A549 (cell line): Measurements from ENCODE around the gene IFIT1. TPM values are rescaled to one million over a fixed set of nuclear protein-coding genes. Genes with fewer than 3 reads are reported as not detected.

Experiments used
- ATAC-seq, 2 experiments: fragments of 200-7000 bp in 1 of 2; fragments of >200 bp in 1 of 2; cut with Nextera tagmentation in 1 of 2; cut with Tn5 transposase in 1 of 2; 3 replicates each; pipeline versions ENCODE4 v1.8.0 to v1.9.1; 2018 to 2020; ENCODE audit warnings: mild to moderate bottlenecking in 1 of 2, moderate library complexity in 1 of 2
- CTCF ChIA-PET: fragments of 300-600 bp; sonication (Branson Sonifier 250); formaldehyde crosslinking; extraction: SDS; loops from one replicate; lab custom pipeline; 2021; ENCODE audit warnings: antibody characterized with exemption, inconsistent platforms; lab: Yijun Ruan, JAX
- POLR2A ChIA-PET: fragments of 350-600 bp; formaldehyde crosslinking; extraction: SDS; loops from one replicate; lab custom pipeline; 2021; ENCODE audit warnings: antibody characterized with exemption, inconsistent platforms; lab: Yijun Ruan, JAX
- DNase-seq, 2 experiments: peaks; one replicate each; pipeline versions ENCODE4 v3.0.0 to v3.0.0-alpha.2; 2011 to 2016; ENCODE audit warnings: low read depth in 1 of 2, low spot score in 1 of 2
- FAIRE-seq: peaks from 2 replicates; lab custom pipeline; 2011; peaks lifted over from hg19 to GRCh38; lab: Jason Lieb, UNC
- H3K27ac ChIP-seq, 2 experiments: fragments of >200 bp; sonication (Bioruptor Twin); formaldehyde crosslinking; 3 replicates each; pipeline ENCODE4 v1.5.1; 2016 to 2017
- H3K4me1 ChIP-seq: fragments of >200 bp; sonication (Bioruptor Twin); formaldehyde crosslinking; 3 replicates; pipeline ENCODE4 v1.6.1; 2016
- H3K4me2 ChIP-seq: fragments of >200 bp; sonication (Bioruptor Twin); formaldehyde crosslinking; 3 replicates; pipeline ENCODE4 v1.6.1; 2016
- H3K4me3 ChIP-seq: fragments of >200 bp; sonication (Bioruptor Twin); formaldehyde crosslinking; 3 replicates; pipeline ENCODE4 v1.5.1; 2016
- H3K9me3 ChIP-seq: fragments of >200 bp; sonication (Bioruptor Twin); formaldehyde crosslinking; 3 replicates; pipeline ENCODE4 v1.6.1; 2016
- BHLHE40 ChIP-seq: IDR thresholded peaks from 2 replicates; pipeline ENCODE4 v1.6.1; 2012; ENCODE audit warnings: low read depth, low read length, inconsistent platforms
- CBX2 ChIP-seq: fragments of 200-600 bp; sonication (generic); IDR thresholded peaks from 2 replicates; pipeline ENCODE4 v1.6.1; 2016; ENCODE audit warnings: low read depth, mild to moderate bottlenecking, borderline replicate concordance
- CBX8 ChIP-seq: fragments of 200-600 bp; sonication (generic); IDR thresholded peaks from 2 replicates; pipeline ENCODE4 v1.6.1; 2016
- CHD4 ChIP-seq: fragments of 200-600 bp; sonication (generic); IDR thresholded peaks from 2 replicates; pipeline ENCODE4 v1.6.1; 2016; ENCODE audit warnings: antibody characterized with exemption, mild to moderate bottlenecking, borderline replicate concordance
- EHF ChIP-seq: fragments of 250-450 bp; sonication (Bioruptor Pico); IDR thresholded peaks from 2 replicates; pipeline ENCODE4 v1.5.0; 2020; ENCODE audit warnings: mild to moderate bottlenecking
- ESRRA ChIP-seq: fragments of 150-350 bp; IDR thresholded peaks from 2 replicates; pipeline ENCODE4 v1.6.1; 2014; ENCODE audit warnings: mild to moderate bottlenecking, low read length, borderline replicate concordance
- FOSB ChIP-seq: fragments of 250-450 bp; sonication (Bioruptor Pico); IDR thresholded peaks from 2 replicates; pipeline ENCODE4 v1.5.0; 2020; ENCODE audit warnings: mild to moderate bottlenecking, moderate library complexity
- FOSL2 ChIP-seq, 2 experiments: fragments of 450-650 bp in 1 of 2; fragments of >200 bp in 1 of 2; sonication (Bioruptor Twin) in 1 of 2; formaldehyde crosslinking; IDR thresholded peaks; 2 replicates each; pipeline versions ENCODE4 v1.5.0 to v1.6.1; 2016 to 2020; ENCODE audit warnings: mild to moderate bottlenecking in 1 of 2, moderate library complexity in 1 of 2
- GATA3 ChIP-seq: IDR thresholded peaks from 2 replicates; pipeline ENCODE4 v1.6.1; 2012; ENCODE audit warnings: borderline replicate concordance
- HOXB5 ChIP-seq: fragments of 250-450 bp; sonication (Bioruptor Pico); IDR thresholded peaks from 2 replicates; pipeline ENCODE4 v1.5.0; 2020; ENCODE audit warnings: mild to moderate bottlenecking, moderate library complexity
- JUN ChIP-seq, 2 experiments: fragments of >200 bp; sonication (Bioruptor Twin); formaldehyde crosslinking; IDR thresholded peaks; 2 replicates in 1 of 2; 3 replicates in 1 of 2; pipeline ENCODE4 v1.6.1; 2016 to 2017
- JUNB ChIP-seq: fragments of >200 bp; sonication (Bioruptor Twin); formaldehyde crosslinking; IDR thresholded peaks from 2 replicates; pipeline ENCODE4 v1.6.1; 2016
- MAZ ChIP-seq: fragments of 150-350 bp; IDR thresholded peaks from 2 replicates; pipeline ENCODE4 v1.6.1; 2014; ENCODE audit warnings: antibody characterized with exemption, low read depth, low read length, borderline replicate concordance
- MYC ChIP-seq: IDR thresholded peaks from 2 replicates; pipeline ENCODE4 v1.6.1; 2012; ENCODE audit warnings: mild to moderate bottlenecking, inconsistent platforms, low read length, improper control_type of control experiment, borderline replicate concordance
- NFE2L2 ChIP-seq: fragments of 150-350 bp; conservative IDR thresholded peaks from 2 replicates; pipeline ENCODE4 v1.6.1; 2014; ENCODE audit warnings: low read length
- NPAS2 ChIP-seq: fragments of 250-450 bp; sonication (Bioruptor Pico); IDR thresholded peaks from 2 replicates; pipeline ENCODE4 v1.8.0; 2022; ENCODE audit warnings: mild to moderate bottlenecking, moderate library complexity, borderline replicate concordance
- POLR2AphosphoS2 ChIP-seq: conservative IDR thresholded peaks from 2 replicates; pipeline ENCODE4 v1.6.1; 2012; ENCODE audit warnings: low read length, improper control_type of control experiment, inconsistent platforms
- RAD21 ChIP-seq, 2 experiments: fragments of >200 bp in 1 of 2; sonication (Bioruptor Twin) in 1 of 2; formaldehyde crosslinking in 1 of 2; IDR thresholded peaks in 1 of 2; conservative IDR thresholded peaks in 1 of 2; 2 replicates in 1 of 2; 3 replicates in 1 of 2; pipeline ENCODE4 v1.6.1; 2012 to 2018; ENCODE audit warnings: inconsistent platforms in 1 of 2
- RFX5 ChIP-seq: fragments of 450-650 bp; IDR thresholded peaks from 2 replicates; pipeline ENCODE4 v1.7.1; 2014; ENCODE audit warnings: antibody characterized with exemption, mild to moderate bottlenecking, moderate library complexity
- SMC3 ChIP-seq: fragments of >200 bp; sonication (Bioruptor Twin); formaldehyde crosslinking; IDR thresholded peaks from 3 replicates; pipeline ENCODE4 v1.6.1; 2018; ENCODE audit warnings: inconsistent platforms
- TFCP2L1 ChIP-seq: fragments of 250-450 bp; sonication (Bioruptor Pico); IDR thresholded peaks from 2 replicates; pipeline ENCODE4 v1.5.0; 2021; ENCODE audit warnings: mild to moderate bottlenecking
- WGBS: methylation state at CpG from one replicate; pipeline ENCODE4 v1.1.6; 2017; ENCODE audit errors: missing lambda C conversion rate; 5-methylcytosine and 5-hydroxymethylcytosine counted together
- polyA plus RNA-seq, 4 experiments: library from polyadenylated mRNA; depleted of rRNA in 3 of 4; stranded (reverse); fragments of >200 nt; fragmentation: RNase III in 1 of 4; extraction: RNeasy Plus Mini Kit Qiagen cat#74134 plus additional on column Dnase treatment in 1 of 4; gene quantifications; 2 replicates in 3 of 4; 3 replicates in 1 of 4; pipeline ENCODE4 v1.2.3, GENCODE V29; 2011 to 2017
- TF ChIP-seq, protein P1 (sequence below): fragments of 150-350 bp; IDR thresholded peaks from 2 replicates; pipeline ENCODE4 v1.6.1; 2014; ENCODE audit warnings: low read depth, mild to moderate bottlenecking, low read length
- TF ChIP-seq, protein P2 (sequence below): fragments of 450-650 bp; IDR thresholded peaks from 2 replicates; pipeline ENCODE4 v1.6.1; 2014; ENCODE audit warnings: antibody characterized with exemption
- TF ChIP-seq, protein P3 (sequence below): fragments of 250-450 bp; sonication (Bioruptor Pico); IDR thresholded peaks from 2 replicates; pipeline ENCODE4 v1.5.0; 2020; ENCODE audit warnings: low read depth, mild to moderate bottlenecking, moderate library complexity
- TF ChIP-seq, protein P4 (sequence below): fragments of >200 bp; sonication (Bioruptor Twin); formaldehyde crosslinking; IDR thresholded peaks from 3 replicates; pipeline ENCODE4 v1.6.1; 2016
- TF ChIP-seq, protein P5 (sequence below): IDR thresholded peaks from 2 replicates; pipeline ENCODE4 v1.6.1; 2012
- TF ChIP-seq, protein P6 (sequence below): fragments of >200 bp; sonication (Bioruptor Twin); formaldehyde crosslinking; IDR thresholded peaks from 2 replicates; pipeline ENCODE4 v1.6.1; 2016
- TF ChIP-seq, protein P7 (sequence below): fragments of >200 bp; sonication (Bioruptor Twin); formaldehyde crosslinking; IDR thresholded peaks from 3 replicates; pipeline ENCODE4 v1.5.1; 2016

IFIT1 gene
- polyA plus RNA-seq, 2 of the 4 experiments (the other 2 are of a cell fraction) = 2.5 to 2.8 TPM

DNA sequence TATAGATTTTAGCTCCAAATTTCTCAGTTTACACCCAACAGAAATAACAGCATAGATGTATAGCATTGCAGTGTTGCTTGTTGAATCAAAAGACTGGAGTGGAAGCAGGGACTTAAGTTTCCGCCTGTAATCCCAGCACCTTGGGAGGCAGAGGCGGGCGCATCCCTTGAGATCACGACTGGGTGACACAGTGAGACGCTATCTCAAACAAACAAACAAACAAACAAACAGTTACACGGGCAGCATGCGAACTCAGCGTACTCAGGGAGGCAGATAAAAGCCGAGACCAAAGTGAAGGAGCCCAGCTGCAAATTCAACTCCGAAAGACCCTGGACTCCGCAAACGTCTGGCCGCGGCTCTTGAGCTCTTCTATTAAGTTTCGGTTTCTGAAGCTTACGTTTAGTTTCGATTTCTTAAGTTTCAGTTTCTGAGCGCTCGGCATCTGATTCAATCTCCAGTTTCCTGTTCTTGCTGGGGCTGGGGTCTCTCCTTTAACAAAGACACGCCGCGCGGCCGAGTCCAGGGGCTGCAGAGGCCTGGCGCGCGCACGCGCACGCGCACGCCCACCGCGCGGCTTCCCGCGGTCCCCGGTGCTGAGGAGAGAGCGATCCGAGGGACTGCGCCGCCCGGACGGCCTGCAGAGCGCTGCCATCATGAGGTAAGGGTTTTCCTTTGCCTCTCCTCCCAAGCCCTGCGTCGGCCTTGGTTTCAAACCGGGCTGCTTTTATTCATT, 21.9 kb downstream of the IFIT1 start, which contains the start of gene IFIT5 (continued):
- TF ChIP-seq NPAS2 (no peak), SMC3 (0 out of 3 replicates have a peak, but pooled peaks have one; percentile 10), RAD21 (conservative IDR thresholded peaks at IDR 0.05 in 1 of 2, IDR thresholded peaks at IDR 0.05 in 1 of 2) (0 out of 5 replicates have a peak, but pooled peaks of 1 of the 2 experiments have one; percentile 20), POLR2AphosphoS2 (no peak), FOSL2 (IDR thresholded peaks at IDR 0.05) (no peak), FOSL2 (CRISPR knock-in tag; IDR thresholded peaks at IDR 0.05) (no peak), TFCP2L1 (CRISPR knock-in tag) (no peak), CBX2 (no peak), HOXB5 (CRISPR knock-in tag) (no peak), MAZ (no peak), JUN (IDR thresholded peaks at IDR 0.05) (peak in 1 of 2 experiments; percentile 23; a peak in 1 of 5 replicates), MYC (no peak), CBX8 (no peak)
- TF ChIP-seq, protein P1, sequence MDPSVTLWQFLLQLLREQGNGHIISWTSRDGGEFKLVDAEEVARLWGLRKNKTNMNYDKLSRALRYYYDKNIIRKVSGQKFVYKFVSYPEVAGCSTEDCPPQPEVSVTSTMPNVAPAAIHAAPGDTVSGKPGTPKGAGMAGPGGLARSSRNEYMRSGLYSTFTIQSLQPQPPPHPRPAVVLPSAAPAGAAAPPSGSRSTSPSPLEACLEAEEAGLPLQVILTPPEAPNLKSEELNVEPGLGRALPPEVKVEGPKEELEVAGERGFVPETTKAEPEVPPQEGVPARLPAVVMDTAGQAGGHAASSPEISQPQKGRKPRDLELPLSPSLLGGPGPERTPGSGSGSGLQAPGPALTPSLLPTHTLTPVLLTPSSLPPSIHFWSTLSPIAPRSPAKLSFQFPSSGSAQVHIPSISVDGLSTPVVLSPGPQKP = no peak
- TF ChIP-seq, protein P2, sequence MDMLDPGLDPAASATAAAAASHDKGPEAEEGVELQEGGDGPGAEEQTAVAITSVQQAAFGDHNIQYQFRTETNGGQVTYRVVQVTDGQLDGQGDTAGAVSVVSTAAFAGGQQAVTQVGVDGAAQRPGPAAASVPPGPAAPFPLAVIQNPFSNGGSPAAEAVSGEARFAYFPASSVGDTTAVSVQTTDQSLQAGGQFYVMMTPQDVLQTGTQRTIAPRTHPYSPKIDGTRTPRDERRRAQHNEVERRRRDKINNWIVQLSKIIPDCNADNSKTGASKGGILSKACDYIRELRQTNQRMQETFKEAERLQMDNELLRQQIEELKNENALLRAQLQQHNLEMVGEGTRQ = no peak
- TF ChIP-seq, protein P3, sequence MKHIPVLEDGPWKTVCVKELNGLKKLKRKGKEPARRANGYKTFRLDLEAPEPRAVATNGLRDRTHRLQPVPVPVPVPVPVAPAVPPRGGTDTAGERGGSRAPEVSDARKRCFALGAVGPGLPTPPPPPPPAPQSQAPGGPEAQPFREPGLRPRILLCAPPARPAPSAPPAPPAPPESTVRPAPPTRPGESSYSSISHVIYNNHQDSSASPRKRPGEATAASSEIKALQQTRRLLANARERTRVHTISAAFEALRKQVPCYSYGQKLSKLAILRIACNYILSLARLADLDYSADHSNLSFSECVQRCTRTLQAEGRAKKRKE (CRISPR knock-in tag) = no peak
- TF ChIP-seq, protein P4, sequence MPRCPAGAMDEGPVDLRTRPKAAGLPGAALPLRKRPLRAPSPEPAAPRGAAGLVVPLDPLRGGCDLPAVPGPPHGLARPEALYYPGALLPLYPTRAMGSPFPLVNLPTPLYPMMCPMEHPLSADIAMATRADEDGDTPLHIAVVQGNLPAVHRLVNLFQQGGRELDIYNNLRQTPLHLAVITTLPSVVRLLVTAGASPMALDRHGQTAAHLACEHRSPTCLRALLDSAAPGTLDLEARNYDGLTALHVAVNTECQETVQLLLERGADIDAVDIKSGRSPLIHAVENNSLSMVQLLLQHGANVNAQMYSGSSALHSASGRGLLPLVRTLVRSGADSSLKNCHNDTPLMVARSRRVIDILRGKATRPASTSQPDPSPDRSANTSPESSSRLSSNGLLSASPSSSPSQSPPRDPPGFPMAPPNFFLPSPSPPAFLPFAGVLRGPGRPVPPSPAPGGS = no peak

DNA sequence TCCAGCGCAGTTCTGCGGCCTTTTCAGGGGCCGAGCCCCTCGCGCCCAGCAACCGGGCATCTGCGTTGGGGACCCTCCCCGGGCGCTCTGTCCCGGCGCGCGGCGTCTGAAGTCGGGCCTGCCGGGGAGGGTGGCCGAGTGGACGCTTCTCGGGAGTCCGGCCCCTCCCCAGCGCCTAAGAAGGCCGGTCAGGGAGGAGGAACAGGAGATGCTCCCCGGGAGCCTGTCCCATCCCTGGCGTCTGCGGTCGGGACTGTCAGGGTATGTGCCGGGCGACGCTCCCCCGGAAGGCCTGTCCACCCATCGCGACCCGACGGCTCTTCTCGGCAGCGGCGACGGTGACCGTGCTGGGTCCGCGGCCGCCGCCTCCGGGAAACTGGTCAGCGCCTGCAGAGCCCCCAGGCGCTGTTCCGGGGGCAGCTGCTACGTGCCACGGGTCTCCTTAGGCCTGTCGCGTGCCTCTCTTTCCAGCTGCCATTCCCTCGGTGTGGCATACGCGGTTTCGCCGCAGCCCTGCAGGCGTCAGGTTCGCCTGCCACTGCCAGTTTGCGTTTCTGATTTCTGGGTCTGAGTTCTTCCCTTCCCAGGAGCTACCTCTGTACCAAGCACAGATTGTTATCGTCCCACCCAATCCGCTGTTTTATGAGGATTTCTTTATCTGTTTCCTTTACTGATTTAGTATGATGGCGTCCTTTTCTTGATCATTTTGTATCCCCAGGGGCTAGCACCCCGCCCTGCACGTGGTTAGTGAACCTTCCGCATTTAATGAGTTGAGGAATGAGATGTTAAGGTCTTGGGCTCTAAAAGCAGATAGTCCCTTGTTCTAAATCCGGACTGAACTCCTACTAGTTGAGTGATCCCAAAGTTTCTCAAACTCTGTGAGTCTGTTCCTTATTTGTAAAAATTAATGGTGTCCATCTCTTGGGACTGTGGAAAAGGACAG, 22.7 kb downstream of the IFIT1 start:
- peak; percentile 55 to 59 for DNase-seq
- Histone ChIP-seq H3K4me2 (peak overlapping the region; percentile 83), H3K4me3 (peak overlapping the region; percentile 68), H3K4me1 (peaks cover 12% of the 10 kb centered on the region; the same call in 1 of the 3 replicates), H3K27ac (peak overlapping the region; percentile 84 to 97), H3K9me3 (no peaks in the 10 kb centered on the region)
- ATAC-seq = peak; percentile 89 to 93
- WGBS = 5% methylated on average over 35 of the region's 66 CpGs
- FAIRE-seq = no peak
- CTCF ChIA-PET = interaction anchor here (0.7 to 1.3 kb wide), 5 partner anchors 45 to 1078 kb away, joined by 3 to 5 read pairs (median 3); no protein-coding TSS in a partner anchor
- POLR2A ChIA-PET = interaction anchor here (1.3 kb wide), 1 partner anchor 23 kb away, joined by 8 read pairs; the partner anchor contains the start of gene IFIT1
- TF ChIP-seq, protein P5, sequence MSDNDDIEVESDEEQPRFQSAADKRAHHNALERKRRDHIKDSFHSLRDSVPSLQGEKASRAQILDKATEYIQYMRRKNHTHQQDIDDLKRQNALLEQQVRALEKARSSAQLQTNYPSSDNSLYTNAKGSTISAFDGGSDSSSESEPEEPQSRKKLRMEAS = peak; percentile 42
- TF ChIP-seq FOSB (CRISPR knock-in tag) = no peak
- TF ChIP-seq, protein P6, sequence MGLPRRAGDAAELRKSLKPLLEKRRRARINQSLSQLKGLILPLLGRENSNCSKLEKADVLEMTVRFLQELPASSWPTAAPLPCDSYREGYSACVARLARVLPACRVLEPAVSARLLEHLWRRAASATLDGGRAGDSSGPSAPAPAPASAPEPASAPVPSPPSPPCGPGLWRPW = no peak
- TF ChIP-seq RFX5 = no peak
- TF ChIP-seq TFCP2L1 (CRISPR knock-in tag) = no peak
- no peak for TF ChIP-seq ESRRA
- no peak for TF ChIP-seq JUNB
- TF ChIP-seq EHF (CRISPR knock-in tag) = no peak
- TF ChIP-seq JUN (IDR thresholded peaks at IDR 0.05) = peak in 1 of 2 experiments; percentile 54; a peak in 1 of 5 replicates
- TF ChIP-seq, protein P1 = no peak
- no peak for TF ChIP-seq BHLHE40
- TF ChIP-seq GATA3 = no peak
- TF ChIP-seq CHD4 = no peak
- TF ChIP-seq NFE2L2 = no peak
- TF ChIP-seq, protein P7, sequence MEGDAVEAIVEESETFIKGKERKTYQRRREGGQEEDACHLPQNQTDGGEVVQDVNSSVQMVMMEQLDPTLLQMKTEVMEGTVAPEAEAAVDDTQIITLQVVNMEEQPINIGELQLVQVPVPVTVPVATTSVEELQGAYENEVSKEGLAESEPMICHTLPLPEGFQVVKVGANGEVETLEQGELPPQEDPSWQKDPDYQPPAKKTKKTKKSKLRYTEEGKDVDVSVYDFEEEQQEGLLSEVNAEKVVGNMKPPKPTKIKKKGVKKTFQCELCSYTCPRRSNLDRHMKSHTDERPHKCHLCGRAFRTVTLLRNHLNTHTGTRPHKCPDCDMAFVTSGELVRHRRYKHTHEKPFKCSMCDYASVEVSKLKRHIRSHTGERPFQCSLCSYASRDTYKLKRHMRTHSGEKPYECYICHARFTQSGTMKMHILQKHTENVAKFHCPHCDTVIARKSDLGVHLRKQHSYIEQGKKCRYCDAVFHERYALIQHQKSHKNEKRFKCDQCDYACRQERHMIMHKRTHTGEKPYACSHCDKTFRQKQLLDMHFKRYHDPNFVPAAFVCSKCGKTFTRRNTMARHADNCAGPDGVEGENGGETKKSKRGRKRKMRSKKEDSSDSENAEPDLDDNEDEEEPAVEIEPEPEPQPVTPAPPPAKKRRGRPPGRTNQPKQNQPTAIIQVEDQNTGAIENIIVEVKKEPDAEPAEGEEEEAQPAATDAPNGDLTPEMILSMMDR = no peak
- no peak for TF ChIP-seq MAZ
